ENCODE measurements around the gene RCAN2.

RCAN2 gene

GRCh38 chr6:46491628-46492547 is 639 bp upstream of the RCAN2 start:
- DNase-seq, result peak; percentile 46

- peak; percentile 16 for DNase-seq
These were observed 636 bp downstream of the RCAN2 start for GRCh38 chr6:46490425-46491200.

GRCh38 chr6:46486181-46486580 is 5.1 kb downstream of the RCAN2 start:
- DNase-seq, result no peak

- no peak for DNase-seq
These were observed 7.0 kb downstream of the RCAN2 start for GRCh38 chr6:46484081-46484820.

- DNase-seq, result no peak
These were observed 14.9 kb downstream of the RCAN2 start for GRCh38 chr6:46476301-46476700.

GRCh38 chr6:46473881-46474280 is 17.4 kb downstream of the RCAN2 start:
- DNase-seq, result no peak

GRCh38 chr6:46472243-46472642 is 19.0 kb downstream of the RCAN2 start:
- no peak for DNase-seq

GRCh38 chr6:46469021-46469420 is 22.2 kb downstream of the RCAN2 start:
- no peak for DNase-seq

GRCh38 chr6:46468403-46469010 is 22.7 kb downstream of the RCAN2 start:
- no peak for DNase-seq

GRCh38 chr6:46466570-46466969 is 24.7 kb downstream of the RCAN2 start:
- DNase-seq, result no peak

GRCh38 chr6:46465294-46466165 is 25.7 kb downstream of the RCAN2 start:
- no peak for DNase-seq

- DNase-seq, result no peak
These were observed 35.0 kb downstream of the RCAN2 start for GRCh38 chr6:46456297-46456696.

- DNase-seq, result no peak
These were observed 36.6 kb downstream of the RCAN2 start for GRCh38 chr6:46454691-46455090.

GRCh38 chr6:46453741-46454316 is 37.4 kb downstream of the RCAN2 start:
- no peak for DNase-seq

- no peak for DNase-seq
These were observed 38.0 kb downstream of the RCAN2 start for GRCh38 chr6:46453216-46453615.

- peak; percentile 14 for DNase-seq
These were observed 38.8 kb downstream of the RCAN2 start for GRCh38 chr6:46452312-46452917.

- no peak for DNase-seq
These were observed 39.9 kb downstream of the RCAN2 start for GRCh38 chr6:46451343-46451742.

GRCh38 chr6:46444772-46445454 is 46.3 kb downstream of the RCAN2 start:
- no peak for DNase-seq

- DNase-seq, result no peak
These were observed 47.6 kb downstream of the RCAN2 start for GRCh38 chr6:46443623-46444022.

- DNase-seq, result no peak
These were observed 50.6 kb downstream of the RCAN2 start for GRCh38 chr6:46440641-46441040.
